ENCODE data around the gene HOXD9. TPM values are rescaled to one million over a fixed set of nuclear protein-coding genes. Genes with fewer than 3 reads are reported as not detected.
A peak's percentile ranks its signal among the peaks of the same experiment; 100 is the strongest.

Gene HOXD9
- total RNA-seq, 4 donors from 2014 or later = 3.8 to 78.1 (median 46.4) TPM

- H3K36me3 ChIP-seq = no peaks in the 10 kb centered on the region
- H3K4me1 ChIP-seq = no peaks in the 10 kb centered on the region
- peak in 1 of 2 donors; percentile 35 for DNase-seq
- TF ChIP-seq POLR2A (IDR thresholded peaks at IDR 0.05) = no peak
- TF ChIP-seq, protein P1, sequence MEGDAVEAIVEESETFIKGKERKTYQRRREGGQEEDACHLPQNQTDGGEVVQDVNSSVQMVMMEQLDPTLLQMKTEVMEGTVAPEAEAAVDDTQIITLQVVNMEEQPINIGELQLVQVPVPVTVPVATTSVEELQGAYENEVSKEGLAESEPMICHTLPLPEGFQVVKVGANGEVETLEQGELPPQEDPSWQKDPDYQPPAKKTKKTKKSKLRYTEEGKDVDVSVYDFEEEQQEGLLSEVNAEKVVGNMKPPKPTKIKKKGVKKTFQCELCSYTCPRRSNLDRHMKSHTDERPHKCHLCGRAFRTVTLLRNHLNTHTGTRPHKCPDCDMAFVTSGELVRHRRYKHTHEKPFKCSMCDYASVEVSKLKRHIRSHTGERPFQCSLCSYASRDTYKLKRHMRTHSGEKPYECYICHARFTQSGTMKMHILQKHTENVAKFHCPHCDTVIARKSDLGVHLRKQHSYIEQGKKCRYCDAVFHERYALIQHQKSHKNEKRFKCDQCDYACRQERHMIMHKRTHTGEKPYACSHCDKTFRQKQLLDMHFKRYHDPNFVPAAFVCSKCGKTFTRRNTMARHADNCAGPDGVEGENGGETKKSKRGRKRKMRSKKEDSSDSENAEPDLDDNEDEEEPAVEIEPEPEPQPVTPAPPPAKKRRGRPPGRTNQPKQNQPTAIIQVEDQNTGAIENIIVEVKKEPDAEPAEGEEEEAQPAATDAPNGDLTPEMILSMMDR (IDR thresholded peaks at IDR 0.05) = no peak
- intact Hi-C loops (cut with DNase I; ENCODE audit: low total_unique reads) = loop anchor here (10.0 kb wide), 2 partner anchors 690 to 1140 kb away; partner anchors contain the start of gene NFE2L2
- no peaks in the 10 kb centered on the region for H3K9me3 ChIP-seq
- H3K27ac ChIP-seq = peak overlapping the region; percentile 98 to 99
- peak overlapping the region; percentile 51 to 78 for H3K4me3 ChIP-seq
- H3K27me3 ChIP-seq = no peaks in the 10 kb centered on the region
Measured at GRCh38 chr2:176124110-176124946, 1.8 kb downstream of the HOXD9 start.

- no peaks in the 10 kb centered on the region for H3K36me3 ChIP-seq
- no peaks in the 10 kb centered on the region for H3K27me3 ChIP-seq
- H3K27ac ChIP-seq = peak overlapping the region; percentile 98 to 99
- no peaks in the 10 kb centered on the region for H3K9me3 ChIP-seq
- intact Hi-C loops (cut with DNase I; ENCODE audit: low total_unique reads) = loop anchor here (5.0 to 10.0 kb wide), 3 partner anchors 512 to 1140 kb away; partner anchors contain the start of gene NFE2L2
- no peak for DNase-seq
- TF ChIP-seq, protein P1 (IDR thresholded peaks at IDR 0.05) = no peak
- TF ChIP-seq POLR2A (IDR thresholded peaks at IDR 0.05) = no peak
- H3K4me1 ChIP-seq = no peaks in the 10 kb centered on the region
- peak overlapping the region; percentile 51 to 78 for H3K4me3 ChIP-seq
Measured at GRCh38 chr2:176124947-176125771, 2.6 kb downstream of the HOXD9 start.

DNA sequence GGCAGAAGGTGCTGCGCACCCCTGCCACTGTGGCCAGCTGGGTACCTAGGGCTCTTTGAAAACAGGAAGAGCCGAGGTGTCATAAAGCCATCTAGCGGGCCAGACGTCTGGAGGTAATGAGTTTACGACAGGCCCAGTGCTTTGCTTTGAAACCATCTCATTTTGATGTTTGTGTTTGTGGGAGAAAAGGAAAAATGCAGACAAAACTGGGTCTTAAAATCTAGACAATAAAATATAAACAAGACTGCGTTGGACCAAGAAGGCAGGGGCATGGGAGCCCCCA is 3.2 kb downstream of the HOXD9 start:
- TF ChIP-seq, protein P1 (IDR thresholded peaks at IDR 0.05) = no peak
- no peak for TF ChIP-seq POLR2A (IDR thresholded peaks at IDR 0.05)
- Histone ChIP-seq H3K9me3 (no peaks in the 10 kb centered on the region), H3K36me3 (no peaks in the 10 kb centered on the region), H3K4me1 (no peaks in the 10 kb centered on the region), H3K27me3 (no peaks in the 10 kb centered on the region), H3K27ac (peak overlapping the region; percentile 98 to 99), H3K4me3 (peak overlapping the region in 1 of 2 donors; percentile 51)
- no peak for DNase-seq
- intact Hi-C loops (cut with DNase I; ENCODE audit: low total_unique reads) = loop anchor here (5.0 to 10.0 kb wide), 3 partner anchors 512 to 1139 kb away; partner anchors contain the start of gene NFE2L2

DNA sequence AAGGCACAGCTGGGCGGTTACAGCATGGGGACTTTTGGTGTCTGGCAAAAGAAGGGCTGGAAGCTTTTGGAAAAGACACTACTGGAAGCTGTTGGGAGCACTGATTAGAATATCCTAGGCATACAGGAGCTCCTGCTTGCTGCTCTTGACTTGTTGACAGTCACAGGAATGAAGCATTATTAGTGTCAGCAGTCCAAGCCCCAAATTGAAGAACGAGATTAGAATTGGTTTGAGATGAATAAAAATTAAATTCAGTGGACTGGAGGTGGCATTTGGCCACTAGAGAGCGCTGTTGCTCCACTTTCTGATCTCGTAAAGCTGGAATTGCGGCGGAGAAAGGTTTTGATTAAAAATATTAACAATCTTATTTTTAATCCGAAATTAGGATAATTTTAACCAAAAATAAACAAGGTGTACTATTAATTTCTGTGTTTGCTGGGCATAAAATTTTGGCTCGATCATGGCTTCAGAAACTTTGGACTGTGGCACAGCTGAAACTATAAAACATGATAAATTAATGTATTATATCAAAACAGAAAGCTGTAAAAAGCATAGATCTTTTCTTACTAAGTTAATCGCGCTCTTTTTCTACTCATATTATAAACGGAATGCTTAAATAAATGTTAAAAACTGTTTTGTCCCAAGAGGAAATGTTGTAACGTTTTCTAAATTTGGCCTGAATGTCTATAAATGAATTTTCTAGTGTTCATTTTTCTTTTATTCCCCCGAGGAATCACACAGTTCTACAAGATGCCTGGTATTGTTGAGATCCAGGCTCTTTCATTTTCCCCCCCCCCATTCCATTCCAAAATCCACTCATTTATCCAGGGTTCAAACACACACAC is 4.6 kb downstream of the HOXD9 start:
- Histone ChIP-seq H3K9me3 (no peaks in the 10 kb centered on the region), H3K27me3 (no peaks in the 10 kb centered on the region), H3K4me3 (peak overlapping the region; percentile 15 to 16), H3K27ac (peak overlapping the region; percentile 98 to 99), H3K36me3 (no peaks in the 10 kb centered on the region), H3K4me1 (no peaks in the 10 kb centered on the region)
- peak; percentile 19 to 30 for TF ChIP-seq POLR2A (IDR thresholded peaks at IDR 0.05)
- TF ChIP-seq, protein P1 (IDR thresholded peaks at IDR 0.05) = peak; percentile 84 to 95 (median 89)
- intact Hi-C loops (cut with DNase I; ENCODE audit: low total_unique reads) = loop anchor here (5.0 to 10.0 kb wide), 3 partner anchors 510 to 1138 kb away; partner anchors contain the start of gene NFE2L2
- DNase-seq = peak; percentile 81 to 88
